HCT116 (cell line): ENCODE data around the gene DDX28. TPM values are rescaled to one million over a fixed set of nuclear protein-coding genes. Genes with fewer than 3 reads are reported as not detected.

Experiments
- ATAC-seq: fragments of 200-7000 bp; cut with Tn5 transposase; 2 replicates; pipeline ENCODE4 v1.9.1; 2020; ENCODE audit warnings: mild to moderate bottlenecking, moderate library complexity
- BruUV-seq: library from RNA; stranded (reverse); fragments of 400-500 nt; replicated peaks from 2 replicates; lab custom pipeline; 2021; lab: Mats Ljungman, UMichigan
- CTCF ChIA-PET: fragments of 300-600 bp; sonication (Branson Sonifier 250); formaldehyde crosslinking; loops from one replicate; lab custom pipeline; 2021; ENCODE audit warnings: antibody characterized with exemption; lab: Charles Lee
- POLR2A ChIA-PET: fragments of 300-600, 350-600 bp; sonication (Branson Sonifier 250); formaldehyde crosslinking; loops from one replicate; lab custom pipeline; 2021; ENCODE audit warnings: antibody characterized with exemption; lab: Charles Lee
- RAD21 ChIA-PET, 2 experiments: fragments of 300-600 bp; sonication (Branson Sonifier 250); formaldehyde crosslinking; loops; one replicate each; lab custom pipeline; 2023; ENCODE audit warnings: low total read pairs in 2 of 2; ENCODE audit not compliant: uncharacterized antibody in 2 of 2, unreplicated experiment in 2 of 2, low non-redundant PET in 1 of 2; lab: Charles Lee
- DNase-seq: peaks from one replicate; pipeline ENCODE4 v3.0.0-alpha.2; 2010; ENCODE audit warnings: low read depth, low spot score
- H2AFZ ChIP-seq: fragments of 200-600 bp; shearing (Covaris generic), sonication (generic); 2 replicates; pipeline ENCODE4 v1.6.1; 2017; ENCODE audit warnings: low read depth, mixed run types, mixed read lengths, antibody characterized with exemption, low read length; ENCODE audit not compliant: poor library complexity, severe bottlenecking
- H3K27ac ChIP-seq: 2 replicates; pipeline ENCODE4 v1.5.1; 2012; ENCODE audit warnings: low read depth, low read length
- H3K27me3 ChIP-seq: fragments of 200-600 bp; sonication (generic); 2 replicates; pipeline ENCODE4 v1.6.1; 2016; ENCODE audit warnings: mixed run types, low read length, mixed read lengths; ENCODE audit not compliant: insufficient read depth
- H3K36me3 ChIP-seq, 2 experiments: fragments of 200-500 bp in 1 of 2; fragments of 200-600 bp in 1 of 2; sonication (Bioruptor generic) in 1 of 2; sonication (generic) in 1 of 2; 2 replicates each; pipeline versions ENCODE4 v1.5.1 to v1.6.1; 2014 to 2016; ENCODE audit warnings: low read length in 2 of 2, inconsistent platforms in 1 of 2, mixed read lengths in 1 of 2, mixed run types in 1 of 2; ENCODE audit not compliant: insufficient read depth in 2 of 2, control insufficient read depth in 1 of 2
- H3K4me1 ChIP-seq, 2 experiments: fragments of 200-600 bp in 1 of 2; sonication (generic) in 1 of 2; 2 replicates each; pipeline versions ENCODE4 v1.5.1 to v1.6.1; 2012 to 2017; ENCODE audit warnings: low read length in 2 of 2, inconsistent platforms in 1 of 2, mild to moderate bottlenecking in 1 of 2, mixed read lengths in 1 of 2, mixed run types in 1 of 2, moderate library complexity in 1 of 2; ENCODE audit not compliant: insufficient read depth in 2 of 2, control insufficient read depth in 1 of 2
- H3K4me2 ChIP-seq: fragments of 200-600 bp; sonication (generic); 2 replicates; pipeline ENCODE4 v1.6.1; 2017; ENCODE audit warnings: mixed run types, low read length, mixed read lengths
- H3K4me3 ChIP-seq, 2 experiments: fragments of 200-600 bp in 1 of 2; sonication (generic) in 1 of 2; replicated peaks in 1 of 2; 2 replicates each; pipeline ENCODE4 v1.5.1; 2011 to 2016; ENCODE audit warnings: low read length in 2 of 2, control low read depth in 1 of 2, low read depth in 1 of 2, mild to moderate bottlenecking in 1 of 2, mixed read lengths in 1 of 2, mixed run types in 1 of 2
- H3K79me2 ChIP-seq: fragments of 200-600 bp; sonication (generic); 2 replicates; pipeline ENCODE4 v1.6.1; 2017; ENCODE audit warnings: mild to moderate bottlenecking, mixed run types, low read length, moderate library complexity, mixed read lengths; ENCODE audit not compliant: insufficient read depth
- H3K9ac ChIP-seq: fragments of 200-600 bp; sonication (generic); 2 replicates; pipeline ENCODE4 v1.6.1; 2016; ENCODE audit warnings: low read length, mixed read lengths
- H3K9me2 ChIP-seq: fragments of 200-600 bp; sonication (generic), shearing (Covaris generic); 2 replicates; pipeline ENCODE4 v1.6.1; 2017; ENCODE audit warnings: mixed run types, mild to moderate bottlenecking, moderate library complexity; ENCODE audit not compliant: insufficient read depth
- H3K9me3 ChIP-seq, 2 experiments: fragments of 200-500 bp in 1 of 2; fragments of 200-600 bp in 1 of 2; sonication (Bioruptor generic) in 1 of 2; sonication (generic) in 1 of 2; 2 replicates each; pipeline ENCODE4 v1.6.1; 2014 to 2017; ENCODE audit warnings: low read length in 2 of 2, mixed read lengths in 2 of 2, inconsistent platforms in 1 of 2, low read depth in 1 of 2, mild to moderate bottlenecking in 1 of 2, mixed run types in 1 of 2, moderate library complexity in 1 of 2; ENCODE audit not compliant: control insufficient read depth in 1 of 2, insufficient read depth in 1 of 2
- H4K20me1 ChIP-seq: fragments of 200-600 bp; sonication (generic), shearing (Covaris generic); 2 replicates; pipeline ENCODE4 v1.6.1; 2017; ENCODE audit warnings: mixed run types, mild to moderate bottlenecking, moderate library complexity; ENCODE audit not compliant: insufficient read depth
- ATF3 ChIP-seq: IDR thresholded peaks from 2 replicates; pipeline ENCODE4 v1.6.1; 2012
- CEBPB ChIP-seq: IDR thresholded peaks from 2 replicates; pipeline ENCODE4 v1.6.1; 2012; ENCODE audit warnings: low read depth
- EGR1 ChIP-seq: IDR thresholded peaks from 2 replicates; pipeline ENCODE4 v1.6.1; 2012; ENCODE audit warnings: low read depth
- ELF1 ChIP-seq: IDR thresholded peaks from 2 replicates; pipeline ENCODE4 v1.6.1; 2012; ENCODE audit warnings: low read depth, borderline replicate concordance
- EZH2 ChIP-seq: fragments of 200-600 bp; sonication (generic); IDR thresholded peaks from 2 replicates; pipeline ENCODE4 v1.6.1; 2017; ENCODE audit warnings: antibody characterized with exemption, mixed run types
- FOSL1 ChIP-seq: IDR thresholded peaks from 2 replicates; pipeline ENCODE4 v1.6.1; 2012; ENCODE audit warnings: low read depth
- JUND ChIP-seq: IDR thresholded peaks from 2 replicates; pipeline ENCODE4 v1.6.1; 2012
- MAX ChIP-seq: IDR thresholded peaks from 2 replicates; pipeline ENCODE4 v1.6.1; 2012
- POLR2A ChIP-seq: IDR thresholded peaks from 2 replicates; pipeline ENCODE4 v1.7.0; 2011; ENCODE audit warnings: borderline replicate concordance; ENCODE audit not compliant: insufficient read depth, insufficient read length; ENCODE audit errors: extremely low read depth
- REST ChIP-seq: IDR thresholded peaks from 2 replicates; pipeline ENCODE4 v1.6.1; 2012; ENCODE audit warnings: low read depth
- SRF ChIP-seq: IDR thresholded peaks from 2 replicates; pipeline ENCODE4 v1.6.1; 2012; ENCODE audit warnings: low read depth
- TCF7L2 ChIP-seq: IDR thresholded peaks from 2 replicates; pipeline ENCODE4 v1.7.0; 2011; ENCODE audit warnings: borderline replicate concordance, inconsistent platforms; ENCODE audit not compliant: insufficient read depth, insufficient read length; ENCODE audit errors: extremely low read depth
- ZBTB33 ChIP-seq: IDR thresholded peaks from 2 replicates; pipeline ENCODE4 v1.6.1; 2011; ENCODE audit warnings: mild to moderate bottlenecking, low read length, moderate library complexity; ENCODE audit not compliant: insufficient replicate concordance; ENCODE audit errors: extremely low read depth
- ZFX ChIP-seq: fragments of 450-650 bp; IDR thresholded peaks from 2 replicates; pipeline ENCODE4 v1.6.1; 2017
- ZNF274 ChIP-seq: fragments of 200-500 bp; sonication (Bioruptor generic); IDR thresholded peaks from 2 replicates; pipeline ENCODE4 v1.6.1; 2014; ENCODE audit warnings: mild to moderate bottlenecking, low read depth, low read length, inconsistent platforms
- intact Hi-C: fragments of 100-400 bp; cut with micrococcal nuclease; formaldehyde crosslinking; loops from 2 replicates; pipeline ENCODE4 v1.10.0; 2022
- total RNA-seq: library from RNA; stranded (reverse); gene quantifications from one replicate; pipeline ENCODE4 v1.2.1, GENCODE V29; 2021; ENCODE audit not compliant: unreplicated experiment

Gene DDX28
- total RNA-seq, 1 experiment from 2014 or later, result 13.8 TPM

- intact Hi-C loops, result no loop called here
- BruUV-seq, result no TSS peak
These were observed 27.6 kb downstream of the DDX28 start for GRCh38 chr16:67995423-67995822.

More at GRCh38 chr16:67995423-67995822, 27.6 kb downstream of the DDX28 start:
- no peaks in the 10 kb centered on the region for H3K79me2 ChIP-seq
- H3K9ac ChIP-seq, result no peak overlapping the region
- H3K9me2 ChIP-seq, result no peaks in the 10 kb centered on the region
- POLR2A ChIA-PET, result no interaction called here
- no peaks in the 10 kb centered on the region for H3K27me3 ChIP-seq
- TF ChIP-seq ATF3 (no peak), ZNF274 (no peak), EZH2 (no peak), TCF7L2 (no peak), JUND (no peak), POLR2A (no peak), CEBPB (no peak), FOSL1 (no peak), SRF (no peak), ELF1 (no peak), REST (no peak), ZFX (no peak), ZBTB33 (no peak), EGR1 (no peak), MAX (no peak)
- peaks cover 5 to 20% of the 10 kb centered on the region in 2 experiments; a peak in 3 of 4 replicates for H3K4me1 ChIP-seq
- no peaks in the 10 kb centered on the region for H3K36me3 ChIP-seq
- DNase-seq (no peak), ATAC-seq (no peak)
- H3K27ac ChIP-seq, result no peak overlapping the region
- no peak overlapping the region for H2AFZ ChIP-seq
- no peaks in the 10 kb centered on the region for H4K20me1 ChIP-seq
- RAD21 ChIA-PET, result no interaction called here
- H3K4me2 ChIP-seq, result no peak overlapping the region
- CTCF ChIA-PET, result no interaction called here
- no peak overlapping the region for H3K4me3 ChIP-seq
- no peaks in the 10 kb centered on the region for H3K9me3 ChIP-seq
